Activated CD8-positive, alpha-beta T cell treated with anti-CD3 and anti-CD28 coated beads for 36 hours (primary cell): ENCODE data around the gene LRRC25. TPM values are rescaled to one million over a fixed set of nuclear protein-coding genes. Genes with fewer than 3 reads are reported as not detected.

Source experiments
- ATAC-seq: fragments of 200-7000 bp; cut with Tn5 transposase; one replicate; pipeline ENCODE4 v1.10.0; 2021; ENCODE audit warnings: mild to moderate bottlenecking, moderate library complexity
- CTCF ChIA-PET: fragments of 350-600 bp; sonication (Branson Sonifier 250); formaldehyde crosslinking; loops from one replicate; lab custom pipeline; 2021; ENCODE audit warnings: antibody characterized with exemption; lab: Charles Lee
- POLR2A ChIA-PET: fragments of 350-600 bp; sonication (Branson Sonifier 250); formaldehyde crosslinking; loops from one replicate; lab custom pipeline; 2021; ENCODE audit warnings: antibody characterized with exemption; lab: Charles Lee
- DNase-seq: peaks from one replicate; pipeline ENCODE4 v3.0.0-alpha.2; 2020
- H3K27ac Mint-ChIP-seq: one replicate; pipeline ENCODE4 v1.8.0; 2021; ENCODE audit warnings: mild to moderate bottlenecking, mixed read lengths
- H3K27me3 Mint-ChIP-seq: one replicate; pipeline ENCODE4 v1.8.0; 2021; ENCODE audit warnings: mixed read lengths
- H3K36me3 Mint-ChIP-seq: one replicate; pipeline ENCODE4 v1.8.0; 2021; ENCODE audit warnings: low read depth, mixed read lengths
- H3K4me1 Mint-ChIP-seq: one replicate; pipeline ENCODE4 v1.8.0; 2021; ENCODE audit warnings: low read depth, mixed read lengths
- H3K4me3 Mint-ChIP-seq: one replicate; pipeline ENCODE4 v1.8.0; 2021; ENCODE audit warnings: mild to moderate bottlenecking, moderate library complexity, mixed read lengths
- H3K9me3 Mint-ChIP-seq: one replicate; pipeline ENCODE4 v1.8.0; 2021; ENCODE audit warnings: mixed read lengths
- intact Hi-C: fragments of 100-400 bp; cut with micrococcal nuclease; formaldehyde crosslinking; loops from one replicate; pipeline ENCODE4 v1.10.0; 2022
- total RNA-seq, 2 experiments: library from RNA; stranded (reverse); gene quantifications; one replicate each; pipeline ENCODE4 v1.2.3, GENCODE V29; 2021
- TF ChIP-seq, protein P1 (sequence below): fragments of 200-600 bp; IDR thresholded peaks from one replicate; pipeline ENCODE4 v1.8.0; 2022; ENCODE audit warnings: antibody characterized with exemption, mild to moderate bottlenecking

LRRC25 gene
- total RNA-seq, 2 experiments from 2014 or later: not detected

DNA sequence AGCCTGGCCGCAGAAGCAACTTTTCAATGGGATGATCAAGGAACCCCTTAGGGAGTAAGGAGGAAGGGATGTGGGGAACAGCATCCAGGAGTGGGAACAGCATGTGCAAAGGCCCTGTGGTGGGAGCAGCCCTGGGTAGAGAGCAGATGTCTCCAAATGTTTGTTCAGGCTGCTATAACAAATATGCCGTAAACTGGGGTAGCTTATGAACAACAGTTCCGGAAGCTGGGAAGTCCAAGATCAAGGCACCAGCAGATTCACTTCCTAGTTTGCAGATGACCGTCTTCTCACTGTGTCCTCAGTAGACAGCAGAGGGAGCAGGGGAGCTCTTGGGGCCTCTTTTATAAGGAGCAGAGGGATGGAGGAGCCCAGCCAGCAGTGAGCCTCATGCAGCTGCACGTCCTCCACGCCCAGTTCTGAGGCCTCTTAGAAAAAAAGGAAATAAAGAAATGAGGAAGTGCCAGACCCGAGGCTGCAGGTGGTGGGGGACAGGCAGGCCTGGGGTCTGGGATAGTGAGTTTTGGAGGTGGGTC is 4.2 kb upstream of the LRRC25 start:
- DNase-seq: peak; percentile 21
- Mint-ChIP-seq H3K4me1 (no peaks in the 10 kb centered on the region), H3K27me3 (peaks cover 8% of the 10 kb centered on the region), H3K36me3 (no peaks in the 10 kb centered on the region), H3K27ac (no peak overlapping the region), H3K4me3 (no peak overlapping the region), H3K9me3 (no peaks in the 10 kb centered on the region)
- intact Hi-C loops: no loop called here
- TF ChIP-seq, protein P1, sequence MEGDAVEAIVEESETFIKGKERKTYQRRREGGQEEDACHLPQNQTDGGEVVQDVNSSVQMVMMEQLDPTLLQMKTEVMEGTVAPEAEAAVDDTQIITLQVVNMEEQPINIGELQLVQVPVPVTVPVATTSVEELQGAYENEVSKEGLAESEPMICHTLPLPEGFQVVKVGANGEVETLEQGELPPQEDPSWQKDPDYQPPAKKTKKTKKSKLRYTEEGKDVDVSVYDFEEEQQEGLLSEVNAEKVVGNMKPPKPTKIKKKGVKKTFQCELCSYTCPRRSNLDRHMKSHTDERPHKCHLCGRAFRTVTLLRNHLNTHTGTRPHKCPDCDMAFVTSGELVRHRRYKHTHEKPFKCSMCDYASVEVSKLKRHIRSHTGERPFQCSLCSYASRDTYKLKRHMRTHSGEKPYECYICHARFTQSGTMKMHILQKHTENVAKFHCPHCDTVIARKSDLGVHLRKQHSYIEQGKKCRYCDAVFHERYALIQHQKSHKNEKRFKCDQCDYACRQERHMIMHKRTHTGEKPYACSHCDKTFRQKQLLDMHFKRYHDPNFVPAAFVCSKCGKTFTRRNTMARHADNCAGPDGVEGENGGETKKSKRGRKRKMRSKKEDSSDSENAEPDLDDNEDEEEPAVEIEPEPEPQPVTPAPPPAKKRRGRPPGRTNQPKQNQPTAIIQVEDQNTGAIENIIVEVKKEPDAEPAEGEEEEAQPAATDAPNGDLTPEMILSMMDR: no peak
- peak; percentile 42 for ATAC-seq
- POLR2A ChIA-PET: no interaction called here
- CTCF ChIA-PET: interaction anchor here (0.9 to 2.2 kb wide), 5 partner anchors 9 to 42 kb away, joined by 3 to 10 read pairs (median 4); no protein-coding TSS in a partner anchor

DNA sequence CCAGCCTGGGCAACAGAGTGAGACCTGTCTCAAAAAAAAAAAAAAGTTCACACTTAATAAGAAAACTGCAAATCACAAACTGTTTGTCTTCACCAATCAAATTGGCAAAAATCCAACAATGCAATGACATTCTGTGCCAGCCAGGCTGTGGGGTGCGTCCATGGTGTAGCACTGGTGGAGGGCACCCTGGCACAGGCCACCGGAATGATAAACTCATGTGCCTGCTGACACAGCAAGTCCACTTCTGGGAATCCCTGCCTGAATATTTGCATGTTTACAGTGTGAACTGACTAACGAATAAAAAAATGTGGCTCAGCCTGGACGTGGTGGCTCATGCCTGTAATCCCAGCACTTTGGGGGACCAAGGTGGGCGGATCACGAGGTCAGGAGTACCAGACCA is 1.6 kb upstream of the LRRC25 start:
- CTCF ChIA-PET: interaction anchor here (1.4 to 2.8 kb wide), 2 partner anchors 10 to 23 kb away, joined by 3 to 17 read pairs; no protein-coding TSS in a partner anchor
- TF ChIP-seq, protein P1: no peak
- intact Hi-C loops: no loop called here
- Mint-ChIP-seq H3K27ac (no peak overlapping the region), H3K4me1 (no peaks in the 10 kb centered on the region), H3K27me3 (peaks cover 11% of the 10 kb centered on the region), H3K9me3 (no peaks in the 10 kb centered on the region), H3K4me3 (no peak overlapping the region), H3K36me3 (no peaks in the 10 kb centered on the region)
- ATAC-seq (no peak), DNase-seq (no peak)
- POLR2A ChIA-PET: interaction anchor here (1.0 to 1.6 kb wide), 2 partner anchors 10 to 19 kb away, joined by 3 read pairs; no protein-coding TSS in a partner anchor

DNA sequence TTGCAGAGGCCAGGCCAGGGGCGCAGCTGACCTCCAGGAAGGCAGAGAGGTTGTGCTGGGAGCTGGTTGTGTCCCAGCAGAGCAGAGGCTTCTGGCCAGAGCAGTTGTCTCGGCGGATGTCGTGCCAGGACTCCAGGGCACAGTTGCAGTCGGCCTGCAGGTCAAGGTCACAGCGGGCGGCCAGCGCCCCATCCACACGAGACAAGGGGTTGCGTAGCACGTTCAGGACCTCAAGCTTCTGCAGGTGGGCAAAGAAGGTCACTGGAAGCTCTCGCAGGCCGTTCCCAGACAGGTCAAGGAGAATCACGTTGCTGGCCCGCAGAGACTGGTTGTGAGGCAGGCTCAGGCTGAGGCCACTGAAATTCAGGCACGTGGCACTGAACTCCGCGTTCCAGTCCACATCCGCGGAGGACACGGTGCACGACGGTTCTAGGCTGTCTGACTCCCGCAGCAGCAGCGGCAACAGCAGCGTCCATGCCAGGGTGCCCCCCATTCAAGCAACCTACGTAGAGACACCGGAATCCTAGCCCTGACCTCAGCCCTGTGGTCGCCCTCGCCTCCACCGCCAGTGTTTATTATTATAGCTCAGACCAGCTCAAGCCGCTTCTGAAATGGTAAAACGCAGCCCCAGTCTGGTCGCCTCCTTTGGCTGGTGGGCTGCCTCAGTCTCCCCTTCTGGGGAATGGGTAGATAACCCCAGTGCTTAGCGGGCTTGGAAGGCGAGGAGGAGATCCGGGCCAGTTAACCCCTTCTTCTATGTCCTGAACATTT is 766 bp downstream of the LRRC25 start:
- CTCF ChIA-PET: interaction anchor here (2.8 kb wide), 1 partner anchor 8 kb away, joined by 17 read pairs; no protein-coding TSS in a partner anchor
- ATAC-seq: no peak
- POLR2A ChIA-PET: interaction anchor here (1.0 to 1.1 kb wide), 2 partner anchors 53 to 117 kb away, joined by 3 to 4 read pairs; no protein-coding TSS in a partner anchor
- no peaks in the 10 kb centered on the region for H3K36me3 Mint-ChIP-seq
- intact Hi-C loops: no loop called here
- no peaks in the 10 kb centered on the region for H3K4me1 Mint-ChIP-seq
- H3K4me3 Mint-ChIP-seq: no peak overlapping the region
- no peak for DNase-seq
- H3K27ac Mint-ChIP-seq: no peak overlapping the region
- TF ChIP-seq, protein P1: no peak
- peaks cover 12% of the 10 kb centered on the region for H3K27me3 Mint-ChIP-seq
- no peaks in the 10 kb centered on the region for H3K9me3 Mint-ChIP-seq

DNA sequence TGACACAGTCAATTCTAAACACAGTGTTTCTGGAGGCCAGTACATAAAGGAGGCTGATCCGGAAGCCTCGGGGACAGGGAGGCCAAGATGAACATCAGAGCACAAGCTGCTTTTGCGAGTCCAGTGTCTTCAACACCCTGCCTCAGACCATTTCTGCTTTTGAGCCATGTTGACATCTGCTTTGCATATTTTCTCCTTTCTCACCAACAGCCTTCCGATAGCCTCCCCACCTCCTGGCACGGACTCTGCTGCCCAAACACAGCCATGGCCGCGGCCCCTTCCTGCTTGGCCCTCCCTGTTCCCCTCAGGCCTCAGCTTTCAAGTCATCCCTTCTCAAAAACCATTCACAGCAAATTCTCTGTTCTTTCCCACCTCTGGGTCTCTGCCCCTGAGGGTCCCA is 3.6 kb downstream of the LRRC25 start:
- Mint-ChIP-seq H3K27me3 (peaks cover 16% of the 10 kb centered on the region), H3K4me1 (no peaks in the 10 kb centered on the region), H3K36me3 (no peaks in the 10 kb centered on the region), H3K9me3 (no peaks in the 10 kb centered on the region), H3K27ac (no peak overlapping the region), H3K4me3 (no peak overlapping the region)
- DNase-seq (no peak), ATAC-seq (no peak)
- TF ChIP-seq, protein P1: no peak
- POLR2A ChIA-PET: interaction anchor here (1.7 kb wide), 1 partner anchor 22 kb away, joined by 4 read pairs; no protein-coding TSS in a partner anchor
- intact Hi-C loops: no loop called here
- CTCF ChIA-PET: interaction anchor here (1.1 kb wide), 1 partner anchor 8 kb away, joined by 3 read pairs; the partner anchor contains the start of gene GDF15
